Vagina (tissue), 2 donors: Measurements from ENCODE around the gene CCDC169.

Experiments
- CTCF ChIP-seq, 3 experiments: fragments of 450-650 bp in 2 of 3; fragments of 200-600 bp in 1 of 3; sonication (generic) in 1 of 3; IDR thresholded peaks; one replicate each; pipeline ENCODE4 v1.5.1; 2017 to 2019; ENCODE audit warnings: antibody characterized with exemption in 3 of 3, mild to moderate bottlenecking in 2 of 3, moderate library complexity in 2 of 3
- POLR2A ChIP-seq, 2 donors: fragments of 450-650 bp; IDR thresholded peaks; one replicate each; pipeline ENCODE4 v1.6.1; 2017; ENCODE audit warnings: antibody characterized with exemption in 2 of 2, mild to moderate bottlenecking in 2 of 2, moderate library complexity in 2 of 2

GRCh38 chr13:36332986-36333385 is 35.4 kb upstream of the CCDC169 start:
- TF ChIP-seq CTCF (IDR thresholded peaks at IDR 0.05) (no peak), POLR2A (IDR thresholded peaks at IDR 0.05) (no peak)
